ENCODE data around the gene AHDC1.
A peak's percentile ranks its signal among the peaks of the same experiment; 100 is the strongest.

DNA sequence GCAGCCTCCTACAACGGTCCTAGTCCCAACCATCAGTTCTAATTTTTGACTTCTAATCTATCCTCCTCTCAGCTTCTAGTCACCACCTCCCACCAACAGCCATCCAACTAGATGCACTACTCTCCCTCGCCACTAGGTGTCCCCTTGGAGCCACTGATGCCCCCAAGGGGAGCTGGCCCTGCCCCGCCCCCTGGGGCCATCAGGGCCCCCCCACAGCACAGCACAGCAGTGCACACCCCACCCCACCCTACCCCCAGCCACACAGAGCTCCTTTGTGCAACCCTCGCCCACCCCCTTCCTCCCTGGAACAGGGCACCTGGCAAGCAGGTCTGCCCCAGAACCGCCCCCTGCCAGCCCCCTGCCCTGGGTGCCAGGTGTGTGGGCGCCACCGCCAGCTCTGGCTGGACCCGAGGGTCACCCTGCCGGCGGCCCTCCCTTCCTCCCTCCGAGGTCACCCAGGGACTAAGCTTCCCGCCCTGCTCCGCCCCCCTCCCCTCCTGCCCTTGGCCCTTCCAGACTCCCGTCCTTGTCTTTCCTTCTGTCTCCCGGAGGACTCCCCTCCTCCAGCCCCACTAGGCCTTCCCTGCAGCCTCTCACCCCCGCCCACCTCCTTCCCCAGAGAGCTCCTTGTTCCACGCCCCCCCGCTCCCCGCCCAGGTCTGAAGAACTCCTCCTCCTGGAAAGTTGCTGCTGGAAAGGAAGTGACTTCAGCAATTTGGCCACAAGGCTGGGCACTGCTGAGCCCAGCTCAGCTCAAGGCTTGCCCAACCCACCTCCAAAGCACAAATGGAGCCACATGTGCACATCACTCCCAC lies 47.0 kb downstream of the AHDC1 start:
- TF ChIP-seq, protein P1, sequence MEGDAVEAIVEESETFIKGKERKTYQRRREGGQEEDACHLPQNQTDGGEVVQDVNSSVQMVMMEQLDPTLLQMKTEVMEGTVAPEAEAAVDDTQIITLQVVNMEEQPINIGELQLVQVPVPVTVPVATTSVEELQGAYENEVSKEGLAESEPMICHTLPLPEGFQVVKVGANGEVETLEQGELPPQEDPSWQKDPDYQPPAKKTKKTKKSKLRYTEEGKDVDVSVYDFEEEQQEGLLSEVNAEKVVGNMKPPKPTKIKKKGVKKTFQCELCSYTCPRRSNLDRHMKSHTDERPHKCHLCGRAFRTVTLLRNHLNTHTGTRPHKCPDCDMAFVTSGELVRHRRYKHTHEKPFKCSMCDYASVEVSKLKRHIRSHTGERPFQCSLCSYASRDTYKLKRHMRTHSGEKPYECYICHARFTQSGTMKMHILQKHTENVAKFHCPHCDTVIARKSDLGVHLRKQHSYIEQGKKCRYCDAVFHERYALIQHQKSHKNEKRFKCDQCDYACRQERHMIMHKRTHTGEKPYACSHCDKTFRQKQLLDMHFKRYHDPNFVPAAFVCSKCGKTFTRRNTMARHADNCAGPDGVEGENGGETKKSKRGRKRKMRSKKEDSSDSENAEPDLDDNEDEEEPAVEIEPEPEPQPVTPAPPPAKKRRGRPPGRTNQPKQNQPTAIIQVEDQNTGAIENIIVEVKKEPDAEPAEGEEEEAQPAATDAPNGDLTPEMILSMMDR (IDR thresholded peaks at IDR 0.05 in 2 of 3, conservative IDR thresholded peaks at IDR 0.05 in 1 of 3; ENCODE audit: borderline replicate concordance in 1 of 3, insufficient read depth in 1 of 3, low read depth in 2 of 3, low read length in 2 of 3): peak in 2 of 3 experiments; percentile 86 to 90; a peak in 5 of 6 replicates
- no peak for TF ChIP-seq EZH2phosphoT487 (IDR thresholded peaks at IDR 0.05; ENCODE audit: borderline replicate concordance)
- TF ChIP-seq POLR2A (IDR thresholded peaks at IDR 0.05; ENCODE audit: borderline replicate concordance, extremely low read depth, insufficient read depth, insufficient read length): no peak
- TF ChIP-seq POLR2AphosphoS5 (IDR thresholded peaks at IDR 0.05; ENCODE audit: low read depth, low read length): peak; percentile 10; the same call in 1 of the 2 replicates
- peak; percentile 86 for TF ChIP-seq RAD21 (IDR thresholded peaks at IDR 0.05; ENCODE audit: low read depth)
- TF ChIP-seq SRF (IDR thresholded peaks at IDR 0.05; ENCODE audit: low read depth): no peak
- TF ChIP-seq, protein P2, sequence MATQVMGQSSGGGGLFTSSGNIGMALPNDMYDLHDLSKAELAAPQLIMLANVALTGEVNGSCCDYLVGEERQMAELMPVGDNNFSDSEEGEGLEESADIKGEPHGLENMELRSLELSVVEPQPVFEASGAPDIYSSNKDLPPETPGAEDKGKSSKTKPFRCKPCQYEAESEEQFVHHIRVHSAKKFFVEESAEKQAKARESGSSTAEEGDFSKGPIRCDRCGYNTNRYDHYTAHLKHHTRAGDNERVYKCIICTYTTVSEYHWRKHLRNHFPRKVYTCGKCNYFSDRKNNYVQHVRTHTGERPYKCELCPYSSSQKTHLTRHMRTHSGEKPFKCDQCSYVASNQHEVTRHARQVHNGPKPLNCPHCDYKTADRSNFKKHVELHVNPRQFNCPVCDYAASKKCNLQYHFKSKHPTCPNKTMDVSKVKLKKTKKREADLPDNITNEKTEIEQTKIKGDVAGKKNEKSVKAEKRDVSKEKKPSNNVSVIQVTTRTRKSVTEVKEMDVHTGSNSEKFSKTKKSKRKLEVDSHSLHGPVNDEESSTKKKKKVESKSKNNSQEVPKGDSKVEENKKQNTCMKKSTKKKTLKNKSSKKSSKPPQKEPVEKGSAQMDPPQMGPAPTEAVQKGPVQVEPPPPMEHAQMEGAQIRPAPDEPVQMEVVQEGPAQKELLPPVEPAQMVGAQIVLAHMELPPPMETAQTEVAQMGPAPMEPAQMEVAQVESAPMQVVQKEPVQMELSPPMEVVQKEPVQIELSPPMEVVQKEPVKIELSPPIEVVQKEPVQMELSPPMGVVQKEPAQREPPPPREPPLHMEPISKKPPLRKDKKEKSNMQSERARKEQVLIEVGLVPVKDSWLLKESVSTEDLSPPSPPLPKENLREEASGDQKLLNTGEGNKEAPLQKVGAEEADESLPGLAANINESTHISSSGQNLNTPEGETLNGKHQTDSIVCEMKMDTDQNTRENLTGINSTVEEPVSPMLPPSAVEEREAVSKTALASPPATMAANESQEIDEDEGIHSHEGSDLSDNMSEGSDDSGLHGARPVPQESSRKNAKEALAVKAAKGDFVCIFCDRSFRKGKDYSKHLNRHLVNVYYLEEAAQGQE (IDR thresholded peaks at IDR 0.05; ENCODE audit: low read depth): no peak
- TF ChIP-seq JUND (IDR thresholded peaks at IDR 0.05): no peak
- TF ChIP-seq EZH2 (IDR thresholded peaks at IDR 0.05): no peak
- TF ChIP-seq ZFX (IDR thresholded peaks at IDR 0.05): no peak
- TF ChIP-seq, protein P3, sequence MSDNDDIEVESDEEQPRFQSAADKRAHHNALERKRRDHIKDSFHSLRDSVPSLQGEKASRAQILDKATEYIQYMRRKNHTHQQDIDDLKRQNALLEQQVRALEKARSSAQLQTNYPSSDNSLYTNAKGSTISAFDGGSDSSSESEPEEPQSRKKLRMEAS (IDR thresholded peaks at IDR 0.05): no peak
- no peak for TF ChIP-seq TCF7L2 (IDR thresholded peaks at IDR 0.05; ENCODE audit: borderline replicate concordance, extremely low read depth, insufficient read depth, insufficient read length)
- no peak for TF ChIP-seq YY1 (IDR thresholded peaks at IDR 0.05; ENCODE audit: extremely low read depth, insufficient replicate concordance, low read depth, low read length)

Measured in HCT116 (cell line).